ENCODE data around the gene DLG1. TPM values are rescaled to one million over a fixed set of nuclear protein-coding genes. Genes with fewer than 3 reads are reported as not detected.

DLG1 gene
- total RNA-seq, 1 donor from 2014 or later = 48.6 TPM

DNA sequence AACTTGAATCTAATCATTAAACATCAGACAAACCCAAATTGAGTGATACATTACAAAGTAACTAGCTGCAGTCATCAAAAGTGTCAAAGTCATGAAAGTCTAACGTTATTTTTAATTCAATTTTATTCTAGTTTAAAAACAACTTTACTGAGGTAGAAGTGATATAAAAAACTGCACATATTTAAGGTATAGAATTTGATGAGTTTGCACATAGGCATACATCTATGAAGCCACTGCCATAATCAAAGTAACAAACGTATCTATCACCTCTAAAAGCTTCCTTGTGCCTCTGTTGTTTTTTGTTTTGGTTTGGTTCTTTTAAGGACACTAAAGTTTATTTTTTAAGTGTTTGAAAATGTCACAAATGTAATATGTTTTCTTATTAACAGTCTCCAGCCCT lies 130.9 kb downstream of the DLG1 start:
- no peak for DNase-seq (ENCODE audit: missing footprints)
- no peak for ATAC-seq
- intact Hi-C loops (cut with DNase I) = no loop called here

DNA sequence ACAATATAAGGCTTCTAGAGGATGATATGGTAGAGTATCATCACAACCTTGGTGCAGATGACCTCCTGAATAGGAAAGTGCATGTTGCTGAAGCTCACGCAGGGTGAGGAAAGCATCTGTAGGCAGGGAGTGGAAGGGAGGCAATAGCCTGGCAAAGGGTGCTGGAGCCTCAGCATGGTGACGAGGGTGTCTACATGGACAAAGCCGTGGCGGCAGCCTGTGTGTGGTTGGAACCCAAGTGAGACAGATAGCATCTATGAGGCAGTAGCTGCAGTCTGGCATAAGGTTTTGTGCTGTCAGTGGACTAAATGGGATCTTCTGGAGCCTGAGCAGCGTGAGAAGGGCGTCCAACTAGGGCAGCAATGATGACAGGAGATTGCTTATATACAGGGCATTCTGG lies 132.5 kb downstream of the DLG1 start:
- DNase-seq (ENCODE audit: missing footprints) (peak; percentile 41), ATAC-seq (no peak)
- intact Hi-C loops (cut with DNase I) = no loop called here

DNA sequence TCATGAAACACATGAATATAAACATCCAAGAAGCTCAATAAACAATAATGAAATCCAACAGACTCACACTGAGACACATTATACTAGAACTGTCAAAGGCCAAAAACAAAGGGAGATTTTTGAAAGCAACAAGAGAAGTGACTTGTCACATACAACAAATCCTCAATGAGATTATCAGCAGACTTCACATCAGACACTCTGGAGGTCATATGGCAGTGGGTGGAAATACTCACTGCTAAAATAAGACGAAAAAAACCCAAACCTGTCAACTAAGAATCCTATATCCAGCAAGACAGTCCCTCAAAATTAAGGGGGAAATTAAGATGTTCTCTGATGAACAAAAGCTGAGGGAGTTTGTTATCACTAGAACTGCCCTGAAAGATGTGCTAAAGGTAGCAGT lies 143.4 kb downstream of the DLG1 start:
- DNase-seq (ENCODE audit: missing footprints) (no peak), ATAC-seq (no peak)
- intact Hi-C loops (cut with DNase I) = no loop called here

DNA sequence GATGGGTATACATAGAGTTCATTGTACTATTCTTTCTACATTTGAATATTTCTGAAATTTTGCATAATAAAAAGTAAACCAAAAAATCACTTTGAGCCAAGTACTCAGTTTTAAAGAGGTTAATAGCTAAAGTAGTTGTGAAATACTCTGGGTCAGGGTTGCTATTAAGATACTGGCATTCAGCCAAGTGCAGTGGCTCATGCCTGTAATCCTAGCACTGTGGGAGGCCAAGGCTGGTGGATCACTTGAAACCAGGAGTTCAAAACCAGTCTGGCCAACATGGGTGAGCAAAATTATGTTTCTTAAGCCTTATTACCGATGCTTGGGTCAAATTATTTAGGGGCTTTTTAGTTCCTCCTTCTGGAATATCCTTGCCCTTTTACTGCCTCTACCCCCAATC lies 146.8 kb downstream of the DLG1 start:
- no peak for DNase-seq (ENCODE audit: missing footprints)
- intact Hi-C loops (cut with DNase I) = no loop called here
- peak; percentile 74 for ATAC-seq

DNA sequence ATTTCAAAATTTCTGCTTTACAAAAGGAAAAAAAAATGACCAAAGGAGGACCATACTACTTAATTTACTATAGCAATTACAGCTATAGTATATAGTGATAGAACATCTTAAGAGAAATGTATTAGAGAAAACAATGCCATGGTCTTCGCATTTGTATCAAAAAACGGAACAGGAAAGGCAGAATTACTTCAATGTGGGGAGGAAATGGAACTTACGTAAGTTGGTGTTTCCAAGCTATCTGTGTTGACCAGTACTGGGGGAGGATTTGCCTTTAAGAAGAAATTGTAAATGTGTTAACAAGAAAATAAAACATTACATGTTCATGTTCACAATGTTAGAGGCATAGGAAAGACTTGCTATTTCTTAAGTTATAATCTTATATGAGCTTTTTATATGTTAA lies 148.9 kb downstream of the DLG1 start:
- ATAC-seq (no peak), DNase-seq (ENCODE audit: missing footprints) (no peak)
- intact Hi-C loops (cut with DNase I) = no loop called here

DNA sequence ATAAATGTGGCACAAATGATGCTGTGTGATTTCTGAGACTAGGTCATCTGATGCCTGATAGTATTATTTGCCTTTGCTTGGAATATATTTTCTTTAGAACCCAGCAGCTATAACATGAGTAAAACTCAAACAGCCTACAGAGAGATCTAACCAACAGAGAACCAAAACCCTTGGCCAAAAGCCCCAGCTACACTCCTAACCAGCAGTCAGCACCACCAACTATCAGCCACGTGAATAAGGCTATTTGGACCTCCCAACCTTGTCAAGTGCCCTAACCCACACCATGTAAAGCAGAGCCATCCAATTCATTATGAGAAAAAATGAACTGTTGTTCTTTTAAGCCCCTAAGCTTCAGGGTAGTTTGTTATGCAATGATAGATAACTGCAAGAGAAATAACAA lies 154.2 kb downstream of the DLG1 start:
- no peak for DNase-seq (ENCODE audit: missing footprints)
- ATAC-seq = no peak
- intact Hi-C loops (cut with DNase I) = no loop called here

DNA sequence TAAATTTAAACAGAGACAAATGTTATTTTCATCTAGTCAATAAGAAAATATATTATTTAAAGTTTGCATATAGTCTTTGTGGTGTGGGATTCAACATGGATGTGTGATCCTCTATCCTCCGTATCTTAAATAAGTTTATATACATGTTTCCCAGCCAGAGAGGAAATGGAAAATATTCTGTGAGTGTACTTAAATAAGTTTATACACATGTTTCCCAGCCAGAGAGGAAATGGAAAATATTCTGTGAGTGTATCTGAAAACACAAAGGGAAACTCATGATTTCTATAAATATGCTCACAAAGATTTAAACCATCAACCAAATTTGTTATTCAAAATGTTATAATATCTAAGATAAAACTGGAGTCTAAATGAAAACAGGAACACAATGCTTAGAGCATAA lies 158.8 kb downstream of the DLG1 start:
- DNase-seq (ENCODE audit: missing footprints) = no peak
- no peak for ATAC-seq
- intact Hi-C loops (cut with DNase I) = no loop called here

DNA sequence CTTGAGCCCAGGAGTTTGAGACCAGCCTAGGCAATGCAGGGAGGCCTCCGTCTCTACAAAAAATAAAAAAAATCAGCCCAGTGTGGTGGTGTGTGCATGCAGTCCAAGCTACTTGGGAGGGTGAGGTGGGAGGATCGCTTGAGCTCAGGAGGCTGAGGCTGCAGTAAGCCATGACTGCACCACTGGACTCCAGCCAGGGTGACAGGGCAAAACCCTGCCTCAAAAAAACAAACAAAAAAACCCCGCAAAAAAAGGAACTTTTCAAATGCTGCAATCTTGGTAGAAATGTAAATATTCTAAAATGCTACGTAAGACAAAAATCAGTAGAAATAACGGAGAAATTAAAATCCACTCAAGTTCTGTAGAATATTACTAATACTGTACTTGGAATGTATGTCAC lies 160.7 kb downstream of the DLG1 start:
- ATAC-seq (no peak), DNase-seq (ENCODE audit: missing footprints) (peak; percentile 80)
- intact Hi-C loops (cut with DNase I) = no loop called here

DNA sequence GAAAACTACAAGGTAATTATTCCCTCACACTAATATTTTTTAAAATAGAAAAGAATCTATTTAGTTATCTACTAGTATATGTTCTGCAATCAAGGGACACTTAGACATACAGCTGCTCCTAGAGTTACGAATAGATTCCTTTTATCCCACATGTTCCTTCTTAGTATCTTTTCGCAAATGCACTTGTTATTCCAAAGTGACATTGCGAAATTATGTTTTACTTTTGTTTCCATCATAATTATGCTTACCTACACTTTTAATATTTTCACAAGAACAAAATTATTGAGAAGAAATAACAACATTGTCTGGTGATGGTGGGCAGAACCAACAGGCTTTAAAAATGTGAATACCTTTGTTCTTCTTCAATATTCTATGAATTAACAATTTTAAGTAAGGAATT lies 161.7 kb downstream of the DLG1 start:
- DNase-seq (ENCODE audit: missing footprints) (no peak), ATAC-seq (no peak)
- intact Hi-C loops (cut with DNase I) = no loop called here

DNA sequence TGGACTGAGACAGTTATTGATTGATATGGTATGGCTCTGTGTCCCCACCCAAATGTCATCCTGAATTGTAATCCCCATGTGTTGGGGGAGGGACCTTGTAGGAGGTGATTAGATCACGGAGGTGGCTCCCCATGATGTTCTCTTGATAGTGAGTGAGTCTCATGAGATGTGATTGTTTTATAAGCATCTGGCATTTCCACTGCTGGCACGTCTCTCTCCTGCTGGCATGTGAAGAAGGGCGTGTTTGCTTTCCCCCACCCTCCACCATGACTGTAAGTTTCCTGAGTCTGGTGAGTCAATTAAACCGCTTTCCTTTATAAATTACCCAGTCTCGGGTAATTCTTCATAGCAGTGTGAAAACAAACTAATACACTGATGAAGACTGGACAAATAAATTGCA lies 163.2 kb downstream of the DLG1 start:
- DNase-seq (ENCODE audit: missing footprints) = no peak
- ATAC-seq = no peak
- intact Hi-C loops (cut with DNase I) = no loop called here

DNA sequence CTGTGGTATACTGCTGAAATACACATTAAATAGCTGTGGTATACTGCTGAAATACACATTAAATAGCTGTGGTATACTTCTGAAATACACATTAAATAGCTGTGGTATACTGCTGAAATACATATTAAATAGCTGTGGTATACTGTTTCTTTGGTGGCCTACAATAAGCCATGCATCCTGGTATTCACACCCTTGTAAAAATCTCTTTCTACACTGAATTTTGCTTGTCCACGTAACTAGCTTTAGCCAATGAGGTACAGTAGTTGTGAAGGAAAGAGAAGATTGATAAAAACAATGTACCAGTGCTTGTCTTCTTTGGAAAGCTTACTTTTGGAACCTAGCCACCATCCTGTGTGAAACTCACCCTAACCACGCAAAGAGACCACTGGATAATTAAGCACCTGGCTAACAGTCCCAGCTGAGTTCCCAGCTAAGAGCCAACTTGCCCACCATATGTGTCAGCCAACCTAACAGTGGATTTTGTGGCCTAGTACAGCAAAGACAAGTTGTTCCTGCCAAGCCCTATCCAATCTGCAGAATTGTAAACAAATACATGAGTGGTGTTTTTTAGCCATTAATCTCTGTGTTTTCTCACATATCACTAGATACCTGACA lies 165.4 kb downstream of the DLG1 start:
- ATAC-seq = no peak
- intact Hi-C loops (cut with DNase I) = no loop called here
- DNase-seq (ENCODE audit: missing footprints) = no peak

DNA sequence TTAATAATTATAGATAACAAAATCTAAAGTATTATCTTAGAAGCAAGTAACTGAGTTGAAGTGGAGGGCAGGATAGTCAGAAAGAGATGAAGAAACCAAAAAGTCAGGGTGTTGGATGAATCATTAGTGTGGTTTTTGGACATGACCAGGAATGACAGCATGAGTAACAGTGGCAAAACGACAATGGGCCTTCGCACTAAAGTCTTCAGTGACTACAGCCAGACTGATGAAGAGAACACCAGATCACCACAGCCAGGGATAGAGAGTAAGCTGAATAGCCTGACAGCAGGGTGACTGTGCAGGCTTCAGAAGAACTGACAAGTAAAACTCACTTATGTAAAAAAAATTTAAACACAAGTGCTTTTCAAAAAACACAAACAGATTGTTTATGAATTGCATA lies 172.8 kb downstream of the DLG1 start:
- ATAC-seq (no peak), DNase-seq (ENCODE audit: missing footprints) (no peak)
- intact Hi-C loops (cut with DNase I) = no loop called here

DNA sequence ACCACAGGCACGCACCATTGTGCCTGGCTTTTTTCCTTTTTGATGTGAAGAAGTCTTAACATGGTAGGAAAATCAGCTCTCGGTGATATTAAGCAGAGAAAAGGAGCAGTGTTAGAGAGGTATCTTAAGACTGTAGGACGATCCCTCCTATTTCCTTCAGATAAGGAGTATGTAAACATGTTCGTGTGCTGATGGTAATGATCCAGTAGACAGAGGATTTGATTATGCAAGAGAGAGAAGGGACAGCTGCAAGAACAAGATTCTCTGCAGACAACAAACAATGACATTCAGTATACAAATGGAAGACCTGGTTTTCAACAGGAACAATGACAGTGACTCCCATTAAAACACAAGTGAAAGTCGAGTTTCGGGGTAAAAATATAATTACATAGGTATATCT lies 173.7 kb downstream of the DLG1 start:
- ATAC-seq (no peak), DNase-seq (ENCODE audit: missing footprints) (no peak)
- intact Hi-C loops (cut with DNase I) = no loop called here

DNA sequence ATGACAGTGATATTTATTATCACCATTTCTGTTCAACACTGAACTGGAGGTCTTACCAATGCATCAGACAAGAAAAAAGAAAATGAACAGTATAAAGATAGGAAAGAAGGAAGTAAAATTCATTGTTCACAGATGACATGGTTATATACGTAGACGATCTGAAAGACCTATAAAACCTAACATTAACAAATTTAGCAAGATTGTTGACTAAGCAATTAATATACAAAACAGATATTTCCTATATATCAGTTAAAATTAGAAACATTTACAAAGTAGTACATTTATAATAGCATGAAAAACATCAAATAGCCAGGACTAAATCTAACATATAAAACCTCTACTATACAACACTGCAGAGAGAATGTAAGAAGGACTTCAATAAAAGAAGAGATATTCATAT lies 176.0 kb downstream of the DLG1 start:
- intact Hi-C loops (cut with DNase I) = no loop called here
- DNase-seq (ENCODE audit: missing footprints) (no peak), ATAC-seq (no peak)

DNA sequence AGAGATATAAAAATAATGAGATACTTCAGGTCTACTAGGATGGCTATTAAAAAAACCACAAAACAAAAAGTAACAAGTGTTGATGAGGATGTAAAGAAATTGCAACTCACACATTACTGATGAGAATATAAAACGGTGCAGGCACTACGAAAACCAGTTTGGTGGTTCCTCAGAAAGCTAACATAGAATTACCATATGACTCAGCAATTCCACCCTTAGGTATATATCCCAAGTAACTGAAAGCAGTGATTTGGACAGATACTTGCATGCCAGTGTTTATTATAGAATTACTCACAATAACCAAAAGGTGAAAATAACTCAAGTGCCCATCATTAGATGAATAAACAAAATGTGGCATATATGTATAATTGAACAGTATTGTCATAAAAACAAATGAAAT lies 181.3 kb downstream of the DLG1 start:
- intact Hi-C loops (cut with DNase I) = no loop called here
- no peak for ATAC-seq
- no peak for DNase-seq (ENCODE audit: missing footprints)

DNA sequence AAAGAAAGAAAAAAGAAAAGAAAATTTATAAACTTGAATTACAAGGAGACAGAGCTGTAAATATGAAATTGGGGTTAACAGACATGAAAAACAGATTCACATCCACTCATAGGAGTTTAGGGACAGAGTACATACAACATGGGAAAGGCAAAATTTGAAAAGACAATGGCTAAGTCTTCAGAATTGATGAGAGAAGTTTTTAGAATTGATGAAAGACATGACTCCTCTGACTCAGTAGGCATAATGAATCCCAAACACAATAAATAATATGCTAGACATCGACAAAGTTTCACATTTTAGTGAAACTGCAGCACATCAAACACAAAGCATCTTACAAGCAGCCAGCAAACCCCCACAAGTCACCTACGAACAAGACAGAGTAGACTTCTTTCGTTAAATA lies 184.4 kb downstream of the DLG1 start:
- intact Hi-C loops (cut with DNase I) = no loop called here
- ATAC-seq (no peak), DNase-seq (ENCODE audit: missing footprints) (no peak)

DNA sequence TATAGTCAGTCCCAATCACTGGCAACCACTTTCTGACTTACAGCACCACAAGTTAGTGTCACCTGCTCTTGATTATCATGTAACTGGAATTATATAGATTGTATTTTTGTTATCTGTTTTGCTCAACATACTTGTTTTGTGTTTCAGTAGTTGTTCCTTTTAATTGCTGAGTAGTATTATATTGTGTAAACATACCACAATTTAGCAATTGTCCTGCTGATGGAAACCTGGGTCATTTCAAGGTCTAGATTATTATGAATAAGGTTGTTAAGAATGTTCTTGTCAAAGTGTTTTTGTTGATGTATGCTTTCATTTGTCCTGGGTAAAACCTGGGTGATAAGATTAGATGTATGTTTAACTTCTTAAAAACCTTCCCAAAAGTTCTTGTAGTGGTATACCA lies 186.7 kb downstream of the DLG1 start:
- intact Hi-C loops (cut with DNase I) = no loop called here
- ATAC-seq (no peak), DNase-seq (ENCODE audit: missing footprints) (no peak)

DNA sequence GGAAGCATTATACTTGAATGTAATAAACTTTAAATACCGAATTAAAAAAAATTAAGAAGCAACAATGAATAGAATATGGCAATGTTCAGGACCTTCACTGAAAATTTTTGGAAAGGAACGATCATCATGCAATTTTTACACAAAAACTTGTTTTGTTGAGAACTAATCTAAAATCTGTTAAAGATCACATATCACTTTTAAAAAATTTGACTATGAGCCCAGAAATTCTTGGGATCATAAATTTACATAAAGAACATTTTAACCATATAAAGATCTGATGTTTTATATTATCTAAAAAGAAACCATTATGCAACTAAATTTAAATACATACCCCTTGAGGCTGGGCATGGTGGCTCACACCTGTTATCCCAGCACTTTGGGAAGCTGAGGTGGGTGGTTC lies 192.6 kb downstream of the DLG1 start:
- intact Hi-C loops (cut with DNase I) = no loop called here
- no peak for DNase-seq (ENCODE audit: missing footprints)
- no peak for ATAC-seq

DNA sequence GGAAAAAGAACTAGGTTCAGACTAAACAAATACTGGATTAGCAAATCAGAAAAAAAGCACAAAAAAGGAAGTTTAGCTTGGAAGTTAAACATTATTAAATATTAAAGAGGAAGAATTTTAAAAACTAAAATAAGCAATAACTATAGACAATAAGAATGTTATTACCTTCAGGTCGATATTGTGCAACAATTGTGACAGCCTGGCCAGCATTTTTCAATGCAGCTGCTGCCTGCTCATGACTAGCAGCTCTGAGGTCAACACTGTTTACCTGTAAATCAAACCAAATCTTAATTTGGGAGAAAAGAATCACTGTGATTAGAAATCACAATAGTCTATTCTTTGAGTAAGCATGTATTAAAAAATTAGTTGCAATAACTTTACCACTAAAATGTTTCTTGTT lies 193.7 kb downstream of the DLG1 start:
- intact Hi-C loops (cut with DNase I) = no loop called here
- ATAC-seq (no peak), DNase-seq (ENCODE audit: missing footprints) (no peak)

DNA sequence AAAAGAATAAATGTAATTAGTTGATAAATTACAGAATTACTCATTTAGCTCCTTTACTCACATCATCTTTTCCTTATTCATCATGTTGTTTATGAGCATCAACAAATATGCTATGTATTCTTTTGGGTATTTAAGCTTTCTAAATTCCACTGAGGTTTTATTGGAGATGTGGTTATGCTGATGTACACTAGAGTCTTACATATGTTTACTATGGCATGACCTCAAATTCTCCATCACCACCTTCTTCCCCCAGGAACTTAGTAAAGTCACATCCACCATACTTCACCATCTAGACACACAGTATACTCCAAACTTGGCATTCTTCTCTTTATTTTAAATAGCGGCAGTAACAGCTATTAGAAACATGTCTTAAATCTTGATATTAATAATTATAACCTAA lies 194.6 kb downstream of the DLG1 start:
- ATAC-seq (no peak), DNase-seq (ENCODE audit: missing footprints) (no peak)
- intact Hi-C loops (cut with DNase I) = no loop called here

DNA sequence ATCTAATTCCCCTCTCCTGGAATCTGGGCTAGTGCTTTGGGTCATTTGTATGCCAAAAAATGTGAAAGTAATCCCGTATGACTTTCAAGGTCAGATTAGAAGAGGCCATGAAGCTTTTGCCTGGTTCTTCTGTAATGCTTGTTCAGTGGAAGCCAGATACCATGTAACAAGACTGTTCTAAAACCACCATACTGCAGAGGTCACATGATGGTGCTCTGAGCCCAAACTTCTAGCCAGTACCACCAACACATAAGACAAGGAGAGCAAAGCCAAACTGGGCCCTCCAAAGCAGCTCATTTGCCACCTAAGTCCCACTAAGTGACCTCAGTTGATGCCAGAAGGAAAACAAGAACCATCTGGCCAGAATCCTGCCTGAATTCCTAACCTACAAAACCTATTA lies 204.5 kb downstream of the DLG1 start:
- DNase-seq (ENCODE audit: missing footprints) = no peak
- ATAC-seq = no peak

DNA sequence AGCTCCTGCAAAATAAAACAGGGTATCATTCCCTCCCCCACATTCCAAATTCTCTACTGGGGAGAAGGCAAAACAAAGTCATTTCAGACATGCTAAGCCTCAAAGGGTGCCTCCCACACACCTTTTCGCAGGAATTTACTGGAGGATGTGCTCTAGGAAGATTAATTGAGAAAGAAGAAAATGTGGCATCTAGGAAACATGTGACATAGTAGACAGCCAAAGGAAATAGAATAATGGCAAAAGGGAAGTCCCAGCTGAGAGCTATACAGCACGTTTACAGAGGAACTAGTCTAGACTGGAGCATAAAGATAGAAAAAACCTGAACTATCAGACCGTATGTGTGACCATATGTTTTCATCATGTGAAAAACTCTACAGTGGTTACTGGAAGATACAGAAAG lies 210.0 kb downstream of the DLG1 start:
- DNase-seq (ENCODE audit: missing footprints) = no peak
- intact Hi-C loops (cut with DNase I) = no loop called here
- ATAC-seq = no peak

More for the DNA sequence above, 204.5 kb downstream of the DLG1 start:
- intact Hi-C loops (cut with DNase I) = no loop called here

Measured in Right ventricle myocardium inferior (tissue), 1 donor.